CD4-positive, alpha-beta T cell (primary cell): ENCODE data around the gene DOCK6. TPM values are rescaled to one million over a fixed set of nuclear protein-coding genes. Genes with fewer than 3 reads are reported as not detected.

Source experiments
- ATAC-seq: fragments of 200-7000 bp; cut with Tn5 transposase; one replicate; pipeline ENCODE4 v1.10.0; 2022; ENCODE audit warnings: mild to moderate bottlenecking; ENCODE audit not compliant: poor library complexity
- CTCF ChIA-PET: fragments of 350-600 bp; sonication (Branson Sonifier 250); formaldehyde crosslinking; loops from one replicate; lab custom pipeline; 2021; ENCODE audit warnings: antibody characterized with exemption, inconsistent platforms; lab: Charles Lee
- POLR2A ChIA-PET: fragments of 350-600 bp; sonication (Branson Sonifier 250); formaldehyde crosslinking; loops from one replicate; lab custom pipeline; 2021; ENCODE audit warnings: antibody characterized with exemption, inconsistent platforms; lab: Charles Lee
- DNase-seq, 14 experiments: peaks; one replicate each; pipeline ENCODE4 v3.0.0-alpha.2; 2013 to 2020; ENCODE audit warnings: mixed read lengths in 2 of 14
- H3K27ac ChIP-seq, 2 donors: one replicate each; pipeline versions ENCODE4 v1.5.1 to v1.7.0; 2013; ENCODE audit warnings: low read length in 2 of 2, low read depth in 1 of 2, mild to moderate bottlenecking in 1 of 2
- H3K27me3 ChIP-seq, 2 experiments: 1 replicate in 1 of 2; 2 replicates in 1 of 2; pipeline versions ENCODE4 v1.6.1 to v1.7.0; 2013; ENCODE audit warnings: low read length in 2 of 2, control low read depth in 1 of 2, mild to moderate bottlenecking in 1 of 2, moderate library complexity in 1 of 2; ENCODE audit not compliant: insufficient read depth in 2 of 2, control insufficient read depth in 1 of 2
- H3K36me3 ChIP-seq: one replicate; pipeline ENCODE4 v1.6.1; 2013; ENCODE audit warnings: low read length, control low read depth; ENCODE audit not compliant: insufficient read depth
- H3K4me1 ChIP-seq: one replicate; pipeline ENCODE4 v1.6.1; 2013; ENCODE audit warnings: low read length, control low read depth; ENCODE audit not compliant: insufficient read depth
- H3K4me3 ChIP-seq: one replicate; pipeline ENCODE4 v1.5.1; 2013; ENCODE audit warnings: mild to moderate bottlenecking, low read length, moderate library complexity
- H3K9me3 ChIP-seq, 2 experiments: 1 replicate in 1 of 2; 2 replicates in 1 of 2; pipeline versions ENCODE4 v1.6.1 to v1.7.0; 2013; ENCODE audit warnings: low read length in 2 of 2, mild to moderate bottlenecking in 2 of 2, control low read depth in 1 of 2, moderate library complexity in 1 of 2; ENCODE audit not compliant: control insufficient read depth in 1 of 2, insufficient read depth in 1 of 2
- H3K27ac Mint-ChIP-seq: one replicate; pipeline ENCODE4 v1.8.0; 2020; ENCODE audit warnings: mixed read lengths
- H3K27me3 Mint-ChIP-seq: one replicate; pipeline ENCODE4 v1.8.0; 2021; ENCODE audit warnings: mixed read lengths
- H3K36me3 Mint-ChIP-seq: one replicate; pipeline ENCODE4 v1.8.0; 2021; ENCODE audit warnings: low read depth, mixed read lengths
- H3K4me1 Mint-ChIP-seq: one replicate; pipeline ENCODE4 v1.8.0; 2021; ENCODE audit warnings: low read depth, mixed read lengths
- H3K4me3 Mint-ChIP-seq: one replicate; pipeline ENCODE4 v1.8.0; 2020; ENCODE audit warnings: mild to moderate bottlenecking, mixed read lengths
- H3K9me3 Mint-ChIP-seq: one replicate; pipeline ENCODE4 v1.8.0; 2020; ENCODE audit warnings: mixed read lengths
- CTCF ChIP-seq: fragments of 200-600 bp; IDR thresholded peaks from one replicate; pipeline ENCODE4 v1.8.0; 2022; ENCODE audit warnings: antibody characterized with exemption, mild to moderate bottlenecking
- intact Hi-C, 2 experiments: fragments of 100-400 bp; cut with DNase I in 1 of 2; cut with micrococcal nuclease in 1 of 2; formaldehyde crosslinking; loops; one replicate each; pipeline versions ENCODE4 v1.15.1 to v1.9.0; 2023 to 2025; cut with DNase I, micrococcal nuclease
- total RNA-seq, 174 experiments: library from RNA in 2 of 174; stranded (reverse) in 2 of 174; gene quantifications; one replicate each; pipeline ENCODE4 v1.2.3 and lab custom pipeline; 2021 to 2026

The DOCK6 gene
- total RNA-seq, 2 experiments from 2014 or later: 0.14 to 0.38 TPM

DNA sequence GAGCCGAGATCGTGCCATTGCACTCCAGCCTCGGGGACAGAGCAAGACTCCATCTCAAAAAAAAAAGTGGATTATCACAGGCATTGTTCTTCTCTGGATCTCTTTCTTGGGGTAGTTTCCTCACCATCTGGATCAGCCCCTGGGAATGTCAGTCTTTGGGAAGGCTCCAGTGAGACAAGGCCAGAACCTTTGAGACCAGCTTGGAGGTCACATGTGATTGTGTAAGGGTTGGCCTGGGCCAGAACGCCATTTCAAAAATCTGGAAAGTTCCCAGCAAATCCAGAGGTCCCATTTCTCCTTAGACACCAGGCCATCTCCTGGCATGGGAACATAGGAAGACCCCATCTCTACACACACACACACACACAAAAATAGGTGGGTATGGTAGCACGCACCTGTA is 37.2 kb downstream of the DOCK6 start:
- no peak for TF ChIP-seq CTCF
- Mint-ChIP-seq H3K4me3 (no peak overlapping the region), H3K36me3 (no peaks in the 10 kb centered on the region), H3K27me3 (no peaks in the 10 kb centered on the region), H3K9me3 (peaks cover 16% of the 10 kb centered on the region), H3K4me1 (no peaks in the 10 kb centered on the region), H3K27ac (no peak overlapping the region)
- H3K27ac ChIP-seq: no peak overlapping the region
- H3K4me1 ChIP-seq: no peaks in the 10 kb centered on the region
- POLR2A ChIA-PET: no interaction called here
- ATAC-seq: no peak
- H3K36me3 ChIP-seq: no peaks in the 10 kb centered on the region
- no peak for DNase-seq
- CTCF ChIA-PET: no interaction called here
- intact Hi-C loops: no loop called here
- H3K4me3 ChIP-seq: no peak overlapping the region
- no peaks in the 10 kb centered on the region for H3K27me3 ChIP-seq
- H3K9me3 ChIP-seq: peaks cover 10 to 19% of the 10 kb centered on the region in 2 experiments

- POLR2A ChIA-PET: no interaction called here
- no peak overlapping the region for H3K27ac ChIP-seq
- CTCF ChIA-PET: no interaction called here
Observed at GRCh38 chr19:11224429-11224828, 37.9 kb downstream of the DOCK6 start.

DNA sequence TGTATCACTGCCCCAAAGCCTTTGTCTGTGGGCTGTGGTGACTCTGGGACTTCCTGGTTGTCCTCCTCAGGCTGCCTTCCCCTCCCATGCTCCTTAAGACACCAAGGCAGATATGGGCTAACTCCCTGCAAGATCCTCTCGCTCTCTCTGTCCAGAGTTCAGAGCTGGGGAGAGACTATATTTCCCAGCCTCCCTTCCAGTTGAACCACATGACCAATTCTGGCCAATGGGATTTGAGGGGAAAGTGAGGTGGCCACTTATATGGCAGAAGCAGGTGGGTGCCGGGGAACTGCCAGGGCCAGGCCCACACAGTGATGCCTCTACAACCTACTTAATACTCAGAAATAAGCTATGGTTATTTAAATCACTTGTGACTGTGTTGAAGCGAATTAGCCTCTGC is 39.1 kb downstream of the DOCK6 start:
- Mint-ChIP-seq H3K27me3 (no peaks in the 10 kb centered on the region), H3K4me1 (no peaks in the 10 kb centered on the region), H3K36me3 (no peaks in the 10 kb centered on the region), H3K4me3 (no peak overlapping the region), H3K9me3 (peaks cover 16% of the 10 kb centered on the region), H3K27ac (no peak overlapping the region)
- Histone ChIP-seq H3K4me3 (no peak overlapping the region), H3K4me1 (no peaks in the 10 kb centered on the region), H3K36me3 (no peaks in the 10 kb centered on the region), H3K9me3 (peaks cover 10 to 19% of the 10 kb centered on the region in 2 experiments), H3K27me3 (no peaks in the 10 kb centered on the region), H3K27ac (no peak overlapping the region)
- ATAC-seq (no peak), DNase-seq (no peak)
- ChIA-PET CTCF (no interaction called here), POLR2A (no interaction called here)
- TF ChIP-seq CTCF: no peak
- intact Hi-C loops: no loop called here

More at GRCh38 chr19:11224429-11224828, 37.9 kb downstream of the DOCK6 start:
- Mint-ChIP-seq H3K27me3 (no peaks in the 10 kb centered on the region), H3K4me3 (no peak overlapping the region), H3K27ac (no peak overlapping the region), H3K36me3 (no peaks in the 10 kb centered on the region), H3K9me3 (peaks cover 16% of the 10 kb centered on the region), H3K4me1 (no peaks in the 10 kb centered on the region)
- ATAC-seq: no peak
- Histone ChIP-seq H3K27me3 (no peaks in the 10 kb centered on the region), H3K36me3 (no peaks in the 10 kb centered on the region), H3K4me3 (no peak overlapping the region), H3K4me1 (no peaks in the 10 kb centered on the region), H3K9me3 (peaks cover 10 to 19% of the 10 kb centered on the region in 2 experiments)
- DNase-seq: no peak
- TF ChIP-seq CTCF: no peak
- intact Hi-C loops: no loop called here
